ENCODE measurements around the gene DRC3.

The DRC3 gene

DNA sequence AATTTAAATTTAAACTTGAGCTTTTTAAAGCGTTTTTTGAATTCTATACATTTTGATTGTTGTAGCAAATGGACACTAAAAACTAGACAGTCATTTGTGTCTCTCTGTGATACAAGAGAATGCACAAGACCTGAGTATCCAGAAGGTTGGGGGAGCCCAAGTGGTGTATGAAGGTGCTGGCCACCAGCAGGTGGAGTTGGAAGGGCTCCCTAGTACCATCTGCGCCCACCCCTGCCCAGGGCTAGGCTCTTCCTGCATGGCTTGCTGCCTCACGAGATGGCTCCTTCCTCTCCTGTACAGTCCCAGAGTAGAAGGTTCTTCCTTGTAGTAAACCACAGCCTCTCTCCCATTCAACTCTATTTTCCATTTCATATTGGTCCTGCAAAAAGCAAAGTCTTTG is 83.6 kb downstream of the DRC3 start:
- no peak for DNase-seq

DNA sequence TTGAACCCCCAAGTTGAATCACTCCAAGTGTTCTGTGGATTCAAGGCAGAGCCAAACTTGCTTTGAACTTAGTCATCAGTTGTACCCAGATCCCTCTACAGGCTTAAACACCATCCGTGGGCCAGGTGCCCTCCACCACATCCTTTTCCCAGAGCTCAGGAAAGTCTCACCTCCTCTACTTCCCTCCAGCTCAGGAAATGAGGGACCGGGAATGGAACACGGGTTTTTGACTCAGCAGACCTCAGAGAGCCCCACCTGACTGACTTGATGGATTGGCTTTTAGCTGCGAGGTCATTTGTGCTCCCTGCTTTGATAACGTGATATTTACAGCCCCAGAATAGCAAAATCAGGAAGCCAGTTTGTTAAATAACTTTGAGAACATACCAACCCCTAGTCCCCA is 86.6 kb downstream of the DRC3 start:
- no peak for DNase-seq

DNA sequence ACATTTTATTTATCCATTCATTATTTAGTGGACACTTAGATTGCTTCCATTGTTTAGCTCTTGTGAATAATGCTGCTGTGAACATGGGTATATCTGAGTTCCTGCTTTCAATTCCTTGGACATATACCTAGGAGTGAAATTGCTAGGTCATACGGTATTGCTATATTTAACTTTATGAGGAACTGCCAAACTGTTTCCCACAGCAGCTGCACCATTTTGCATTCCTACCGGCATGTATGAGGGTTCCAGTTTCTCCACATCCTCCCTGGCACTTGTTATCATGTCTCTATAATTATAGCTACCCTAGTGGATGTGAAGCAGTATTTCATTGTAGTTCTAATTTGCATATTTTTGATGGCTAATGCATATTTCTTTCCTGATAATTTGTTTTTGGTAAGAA is 91.4 kb downstream of the DRC3 start:
- no peak for DNase-seq

DNA sequence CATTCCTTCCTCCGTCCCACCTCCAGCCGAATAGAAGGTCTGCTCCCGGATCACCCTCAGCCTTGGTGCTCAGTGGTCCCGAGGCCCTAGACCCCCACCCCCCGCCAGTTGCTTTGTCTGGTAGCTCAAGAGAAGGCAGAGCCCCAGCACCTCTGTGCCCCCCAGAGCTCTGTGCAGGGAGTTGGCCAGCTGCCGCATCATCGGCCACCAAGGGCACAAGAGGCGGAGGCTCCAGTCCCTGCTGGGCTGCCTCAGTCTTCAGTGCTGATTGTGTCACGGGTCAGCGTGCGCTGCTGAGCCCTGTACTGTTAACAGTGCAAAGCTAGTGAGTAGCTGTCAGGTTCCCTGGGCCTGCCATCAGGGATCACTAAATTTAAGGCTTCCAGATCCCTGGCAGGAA is 92.9 kb downstream of the DRC3 start:
- no peak for DNase-seq

Data from CD4-positive, alpha-beta T cell treated with Interleukin-10 for 1 hour (primary cell).